CD14-positive monocyte (primary cell): ENCODE data around the gene EBP. TPM values are rescaled to one million over a fixed set of nuclear protein-coding genes. Genes with fewer than 3 reads are reported as not detected.

ENCODE experiments used
- DNase-seq, 3 donors: peaks; one replicate each; pipeline ENCODE4 v3.0.0-alpha.2; 2011 to 2022
- H2AFZ ChIP-seq: 2 replicates; pipeline ENCODE4 v1.6.0; 2012; ENCODE audit warnings: mild to moderate bottlenecking, low read depth, low read length, inconsistent platforms; ENCODE audit not compliant: insufficient read depth, poor library complexity, severe bottlenecking
- H3K27ac ChIP-seq, 2 donors: 1 replicate in 1 of 2; 2 replicates in 1 of 2; pipeline ENCODE4 v1.5.1; 2012 to 2013; ENCODE audit warnings: low read length in 2 of 2, control low read depth in 1 of 2, inconsistent platforms in 1 of 2, low read depth in 1 of 2, mild to moderate bottlenecking in 1 of 2
- H3K27me3 ChIP-seq, 2 donors: one replicate each; pipeline versions ENCODE4 v1.6.0 to v1.6.1; 2011 to 2013; ENCODE audit warnings: low read length in 2 of 2; ENCODE audit not compliant: control insufficient read depth in 2 of 2, insufficient read depth in 2 of 2
- H3K36me3 ChIP-seq, 2 donors: replicated peaks in 1 of 2; 1 replicate in 1 of 2; 2 replicates in 1 of 2; pipeline versions ENCODE4 v1.5.1 to v1.6.1; 2012 to 2013; ENCODE audit warnings: low read length in 2 of 2, control low read depth in 1 of 2, inconsistent platforms in 1 of 2, mild to moderate bottlenecking in 1 of 2; ENCODE audit not compliant: insufficient read depth in 2 of 2, control insufficient read depth in 1 of 2
- H3K4me1 ChIP-seq, 2 donors: 1 replicate in 1 of 2; 2 replicates in 1 of 2; pipeline versions ENCODE4 v1.5.1 to v1.6.1; 2012 to 2013; ENCODE audit warnings: low read length in 2 of 2, control low read depth in 1 of 2, inconsistent platforms in 1 of 2, mild to moderate bottlenecking in 1 of 2, moderate library complexity in 1 of 2; ENCODE audit not compliant: insufficient read depth in 2 of 2, control insufficient read depth in 1 of 2
- H3K4me2 ChIP-seq: replicated peaks from 2 replicates; pipeline ENCODE3; 2012; ENCODE audit warnings: low read length, moderate library complexity, mild to moderate bottlenecking; ENCODE audit not compliant: poor library complexity, severe bottlenecking; ENCODE audit errors: extremely low read depth
- H3K4me3 ChIP-seq, 3 experiments: fragments of 200-600 bp in 1 of 3; sonication (generic) in 1 of 3; replicated peaks in 1 of 3; 1 replicate in 2 of 3; 2 replicates in 1 of 3; pipeline ENCODE4 v1.5.1; 2011 to 2013; ENCODE audit warnings: low read length in 3 of 3, mild to moderate bottlenecking in 3 of 3, control low read depth in 2 of 3, low read depth in 2 of 3, inconsistent platforms in 1 of 3, moderate library complexity in 1 of 3
- H3K79me2 ChIP-seq: 2 replicates; pipeline ENCODE4 v1.6.0; 2012; ENCODE audit warnings: mild to moderate bottlenecking, control low read depth, inconsistent platforms, low read length, moderate library complexity; ENCODE audit not compliant: insufficient read depth
- H3K9ac ChIP-seq: 2 replicates; pipeline ENCODE4 v1.6.0; 2017; ENCODE audit warnings: low read length, mild to moderate bottlenecking; ENCODE audit not compliant: insufficient read depth, poor library complexity, severe bottlenecking
- H3K9me3 ChIP-seq, 2 donors: replicated peaks in 1 of 2; 1 replicate in 1 of 2; 2 replicates in 1 of 2; pipeline versions ENCODE4 v1.5.1 to v1.6.1; 2012 to 2013; ENCODE audit warnings: low read length in 2 of 2, control low read depth in 1 of 2; ENCODE audit not compliant: control insufficient read depth in 1 of 2, insufficient read depth in 1 of 2
- H4K20me1 ChIP-seq: 2 replicates; pipeline ENCODE4 v1.6.0; 2012; ENCODE audit warnings: mild to moderate bottlenecking, low read length, control low read depth, moderate library complexity; ENCODE audit not compliant: insufficient read depth
- H3K27ac Mint-ChIP-seq, 7 donors: one replicate each; pipeline ENCODE4 v1.8.0; 2020; ENCODE audit warnings: mild to moderate bottlenecking in 7 of 7, mixed read lengths in 7 of 7, moderate library complexity in 6 of 7, inconsistent platforms in 2 of 7
- H3K27me3 Mint-ChIP-seq, 3 donors: one replicate each; pipeline ENCODE4 v1.8.0; 2021 to 2022; ENCODE audit warnings: low read depth in 3 of 3, mild to moderate bottlenecking in 3 of 3, mixed read lengths in 3 of 3, moderate library complexity in 3 of 3, inconsistent platforms in 1 of 3
- H3K36me3 Mint-ChIP-seq, 2 donors: one replicate each; pipeline ENCODE4 v1.8.0; 2020; ENCODE audit warnings: mixed read lengths in 2 of 2, inconsistent platforms in 1 of 2, mild to moderate bottlenecking in 1 of 2
- H3K4me1 Mint-ChIP-seq: one replicate; pipeline ENCODE4 v1.8.0; 2020; ENCODE audit warnings: mild to moderate bottlenecking, mixed read lengths
- H3K4me3 Mint-ChIP-seq, 2 donors: one replicate each; pipeline ENCODE4 v1.8.0; 2020; ENCODE audit warnings: mild to moderate bottlenecking in 2 of 2, mixed read lengths in 2 of 2, moderate library complexity in 1 of 2
- H3K9me3 Mint-ChIP-seq, 7 donors: one replicate each; pipeline ENCODE4 v1.8.0; 2020 to 2022; ENCODE audit warnings: mixed read lengths in 7 of 7, mild to moderate bottlenecking in 6 of 7, moderate library complexity in 6 of 7, inconsistent platforms in 2 of 7
- WGBS: methylation state at CpG from one replicate; pipeline ENCODE4 v1.1.5; 2013; ENCODE audit warnings: missing lambda C conversion rate; ENCODE audit not compliant: insufficient coverage; 5-methylcytosine and 5-hydroxymethylcytosine counted together
- intact Hi-C, 2 donors: fragments of 100-400 bp; cut with micrococcal nuclease; formaldehyde crosslinking; loops; one replicate each; pipeline versions ENCODE4 v1.15.0 to v1.15.1; 2023
- polyA plus RNA-seq, 3 donors: library from polyadenylated mRNA; depleted of rRNA in 1 of 3; unstranded in 2 of 3; stranded (reverse) in 1 of 3; fragments of 300-500 nt in 2 of 3; fragments of >200 nt in 1 of 3; fragmentation: Illumina TruSeq in 2 of 3; gene quantifications; 1 replicate in 2 of 3; 2 replicates in 1 of 3; pipeline ENCODE4 v1.2.3, GENCODE V29; 2012 to 2021
- TF ChIP-seq, protein P1 (sequence below): fragments of 200-600 bp; IDR thresholded peaks from one replicate; pipeline ENCODE4 v1.8.0; 2022; ENCODE audit warnings: antibody characterized with exemption, mild to moderate bottlenecking

Gene EBP
- polyA plus RNA-seq, 3 donors, result 47.2 to 59.5 (median 47.4) TPM

DNA sequence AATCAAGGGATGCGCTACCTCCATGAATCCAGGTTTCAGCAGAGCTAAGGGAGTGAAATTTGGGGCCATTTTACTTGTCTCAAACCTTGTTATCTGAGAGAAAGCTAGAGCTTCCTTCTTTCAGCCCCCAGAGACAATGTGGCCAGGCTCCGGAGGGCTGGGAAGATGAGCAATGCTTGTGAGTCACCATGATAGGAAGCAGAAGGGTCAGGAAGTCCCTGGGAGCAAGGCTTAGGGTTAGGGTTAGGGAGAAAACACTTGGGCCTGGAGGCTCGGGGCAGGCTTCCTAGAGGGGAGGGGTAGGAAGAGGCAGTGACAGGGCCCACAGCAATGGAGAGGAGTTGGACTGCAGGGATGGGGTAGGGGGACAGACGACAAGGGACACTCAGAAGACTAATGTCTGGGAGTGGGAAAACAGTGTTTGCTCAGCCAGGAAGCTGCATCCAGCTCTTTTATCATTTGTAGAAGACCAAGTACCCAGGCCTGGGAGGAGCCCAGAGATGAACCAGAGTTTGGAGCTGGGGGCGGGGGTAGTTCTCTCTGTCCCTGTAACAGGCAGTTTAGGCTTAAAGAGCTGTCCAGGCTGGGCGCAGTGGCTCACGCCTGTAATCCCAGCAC lies 29.2 kb upstream of the EBP start:
- intact Hi-C loops, result no loop called here
- no peaks in the 10 kb centered on the region for H3K27me3 ChIP-seq
- peaks cover 0 to 3% (median 0%) of the 10 kb centered on the region in 7 donors for H3K9me3 Mint-ChIP-seq
- peaks cover 10 to 12% of the 10 kb centered on the region in 2 donors for H3K4me1 ChIP-seq
- WGBS, result 0% methylated on average over 1 of the region's 7 CpGs
- peak overlapping the region; percentile 61 for H2AFZ ChIP-seq
- TF ChIP-seq, protein P1, sequence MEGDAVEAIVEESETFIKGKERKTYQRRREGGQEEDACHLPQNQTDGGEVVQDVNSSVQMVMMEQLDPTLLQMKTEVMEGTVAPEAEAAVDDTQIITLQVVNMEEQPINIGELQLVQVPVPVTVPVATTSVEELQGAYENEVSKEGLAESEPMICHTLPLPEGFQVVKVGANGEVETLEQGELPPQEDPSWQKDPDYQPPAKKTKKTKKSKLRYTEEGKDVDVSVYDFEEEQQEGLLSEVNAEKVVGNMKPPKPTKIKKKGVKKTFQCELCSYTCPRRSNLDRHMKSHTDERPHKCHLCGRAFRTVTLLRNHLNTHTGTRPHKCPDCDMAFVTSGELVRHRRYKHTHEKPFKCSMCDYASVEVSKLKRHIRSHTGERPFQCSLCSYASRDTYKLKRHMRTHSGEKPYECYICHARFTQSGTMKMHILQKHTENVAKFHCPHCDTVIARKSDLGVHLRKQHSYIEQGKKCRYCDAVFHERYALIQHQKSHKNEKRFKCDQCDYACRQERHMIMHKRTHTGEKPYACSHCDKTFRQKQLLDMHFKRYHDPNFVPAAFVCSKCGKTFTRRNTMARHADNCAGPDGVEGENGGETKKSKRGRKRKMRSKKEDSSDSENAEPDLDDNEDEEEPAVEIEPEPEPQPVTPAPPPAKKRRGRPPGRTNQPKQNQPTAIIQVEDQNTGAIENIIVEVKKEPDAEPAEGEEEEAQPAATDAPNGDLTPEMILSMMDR, result no peak
- no peak overlapping the region for H3K4me2 ChIP-seq
- H3K4me1 Mint-ChIP-seq, result peaks cover 13% of the 10 kb centered on the region
- H3K4me3 Mint-ChIP-seq, result no peak overlapping the region
- H3K27ac ChIP-seq, result peak overlapping the region; percentile 25 to 62
- no peaks in the 10 kb centered on the region for H4K20me1 ChIP-seq
- H3K27me3 Mint-ChIP-seq, result peaks cover 0 to 9% (median 2%) of the 10 kb centered on the region in 3 donors
- no peaks in the 10 kb centered on the region for H3K36me3 Mint-ChIP-seq
- no peak overlapping the region for H3K4me3 ChIP-seq
- H3K27ac Mint-ChIP-seq, result peak overlapping the region; percentile 58 to 91 (median 83)
- H3K9ac ChIP-seq, result no peak overlapping the region
- H3K36me3 ChIP-seq, result no peaks in the 10 kb centered on the region
- no peaks in the 10 kb centered on the region for H3K79me2 ChIP-seq
- peak; percentile 54 to 78 (median 60) for DNase-seq
- H3K9me3 ChIP-seq, result no peaks in the 10 kb centered on the region

DNA sequence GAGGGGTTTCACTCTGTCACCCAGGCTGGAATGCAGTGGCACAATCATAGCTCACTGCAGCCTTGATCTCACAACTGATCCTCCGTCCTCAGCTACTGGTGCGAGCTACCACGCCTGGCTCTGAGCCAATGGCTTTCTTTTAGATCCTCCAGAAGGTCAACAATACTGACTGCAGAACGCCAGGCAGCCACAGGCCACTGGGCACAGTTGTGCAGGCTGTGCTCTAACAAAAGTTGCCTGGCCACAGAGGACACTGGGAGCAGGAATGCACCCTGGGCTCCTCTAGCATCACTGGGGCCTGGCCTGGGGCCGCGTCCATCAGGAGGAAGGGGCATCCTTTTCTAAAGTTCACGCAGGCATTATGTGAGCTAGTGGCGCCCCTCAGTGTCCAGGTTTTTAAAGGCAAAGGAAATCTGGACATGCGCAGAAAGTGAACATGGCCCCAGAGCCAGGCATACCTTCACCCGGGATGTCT lies 27.7 kb upstream of the EBP start:
- no peak overlapping the region for H3K27ac Mint-ChIP-seq
- intact Hi-C loops, result no loop called here
- no peak overlapping the region for H3K4me3 Mint-ChIP-seq
- no peak overlapping the region for H3K4me2 ChIP-seq
- peaks cover 11% of the 10 kb centered on the region for H3K4me1 Mint-ChIP-seq
- peaks cover 2 to 7% (median 2%) of the 10 kb centered on the region in 3 donors for H3K27me3 Mint-ChIP-seq
- H3K36me3 ChIP-seq, result no peaks in the 10 kb centered on the region
- peaks cover 8 to 12% of the 10 kb centered on the region in 2 donors for H3K4me1 ChIP-seq
- no CpG with 5 or more reads among the region's 10 CpGs for WGBS
- peak in 2 of 3 donors; percentile 12 to 22 for DNase-seq
- H3K27ac ChIP-seq, result no peak overlapping the region
- H3K36me3 Mint-ChIP-seq, result no peaks in the 10 kb centered on the region
- H3K79me2 ChIP-seq, result no peaks in the 10 kb centered on the region
- TF ChIP-seq, protein P1, result no peak
- H3K9me3 ChIP-seq, result no peaks in the 10 kb centered on the region
- no peaks in the 10 kb centered on the region for H3K27me3 ChIP-seq
- no peak overlapping the region for H3K4me3 ChIP-seq
- no peaks in the 10 kb centered on the region for H4K20me1 ChIP-seq
- no peak overlapping the region for H3K9ac ChIP-seq
- H2AFZ ChIP-seq, result no peak overlapping the region
- H3K9me3 Mint-ChIP-seq, result peaks cover 0 to 3% (median 0%) of the 10 kb centered on the region in 7 donors
